SK-N-SH (cell line): ENCODE measurements around the gene PCDHGC5. TPM values are rescaled to one million over a fixed set of nuclear protein-coding genes. Genes with fewer than 3 reads are reported as not detected.

ENCODE experiments used
- CTCF ChIA-PET: fragments of 300-600, 350-600 bp; formaldehyde crosslinking; extraction: SDS; loops from one replicate; lab custom pipeline; 2021; lab: Yijun Ruan, JAX
- POLR2A ChIA-PET: fragments of 350-600 bp; sonication (Branson Sonifier 250); formaldehyde crosslinking; extraction: SDS; loops from one replicate; lab custom pipeline; 2020; ENCODE audit warnings: antibody characterized with exemption, inconsistent platforms; lab: Yijun Ruan, JAX
- DNase-seq: peaks from one replicate; pipeline ENCODE4 v3.0.0; 2012
- H2AFZ ChIP-seq: fragments of 200-600 bp; sonication (generic); 2 replicates; pipeline ENCODE4 v1.8.1; 2016; ENCODE audit warnings: antibody characterized with exemption, mild to moderate bottlenecking, low read depth
- H3F3A ChIP-seq: fragments of 200-600 bp; sonication (generic); replicated peaks from 2 replicates; pipeline ENCODE3; 2016; ENCODE audit warnings: antibody characterized with exemption, mild to moderate bottlenecking; ENCODE audit not compliant: insufficient read depth
- H3K27ac ChIP-seq, 2 experiments: fragments of 200-500 bp in 1 of 2; fragments of 200-600 bp in 1 of 2; sonication (Bioruptor generic) in 1 of 2; sonication (generic), shearing (Covaris generic) in 1 of 2; 2 replicates each; pipeline versions ENCODE4 v1.5.1 to v1.6.1; 2014 to 2016; ENCODE audit warnings: low read depth in 2 of 2, inconsistent platforms in 1 of 2, low read length in 1 of 2, mild to moderate bottlenecking in 1 of 2, mixed read lengths in 1 of 2
- H3K27me3 ChIP-seq: fragments of 200-600 bp; sonication (generic), shearing (Covaris generic); 2 replicates; pipeline ENCODE4 v1.6.1; 2016; ENCODE audit warnings: mixed run types; ENCODE audit not compliant: insufficient read depth
- H3K36me3 ChIP-seq, 2 experiments: fragments of 200-500 bp in 1 of 2; fragments of 200-600 bp in 1 of 2; sonication (Bioruptor generic) in 1 of 2; sonication (generic) in 1 of 2; replicated peaks in 1 of 2; 2 replicates each; pipeline versions ENCODE3 to v1.5.1; 2014 to 2016; ENCODE audit warnings: low read length in 1 of 2, mild to moderate bottlenecking in 1 of 2; ENCODE audit not compliant: insufficient read depth in 2 of 2, control insufficient read depth in 1 of 2
- H3K4me1 ChIP-seq, 2 experiments: fragments of 200-500 bp in 1 of 2; fragments of 200-600 bp in 1 of 2; sonication (Bioruptor generic) in 1 of 2; sonication (generic), shearing (Covaris generic) in 1 of 2; 2 replicates each; pipeline versions ENCODE4 v1.5.1 to v1.6.1; 2014 to 2016; ENCODE audit warnings: low read depth in 1 of 2, low read length in 1 of 2, mixed run types in 1 of 2; ENCODE audit not compliant: insufficient read depth in 2 of 2, control insufficient read depth in 1 of 2
- H3K4me2 ChIP-seq: fragments of 200-600 bp; sonication (generic), shearing (Covaris generic); 2 replicates; pipeline ENCODE4 v1.6.1; 2017; ENCODE audit warnings: mixed run types
- H3K4me3 ChIP-seq, 2 experiments: fragments of 200-500 bp in 1 of 2; fragments of 200-600 bp in 1 of 2; sonication (Bioruptor generic) in 1 of 2; sonication (generic), shearing (Covaris generic) in 1 of 2; 2 replicates each; pipeline versions ENCODE4 v1.5.1 to v1.8.1; 2014 to 2016; ENCODE audit warnings: low read depth in 2 of 2, inconsistent platforms in 1 of 2, low read length in 1 of 2, mild to moderate bottlenecking in 1 of 2, mixed read lengths in 1 of 2, moderate library complexity in 1 of 2
- H3K79me2 ChIP-seq: fragments of 200-600 bp; sonication (generic); 2 replicates; pipeline ENCODE4 v1.8.1; 2017; ENCODE audit warnings: mild to moderate bottlenecking; ENCODE audit not compliant: insufficient read depth
- H3K9ac ChIP-seq: fragments of 200-600 bp; sonication (generic); 2 replicates; pipeline ENCODE4 v1.6.1; 2017; ENCODE audit warnings: mixed run types
- H3K9me2 ChIP-seq: fragments of 200-600 bp; sonication (generic); 2 replicates; pipeline ENCODE4 v1.6.1; 2017; ENCODE audit warnings: mixed run types
- H3K9me3 ChIP-seq: fragments of 200-600 bp; sonication (generic); 2 replicates; pipeline ENCODE4 v1.6.1; 2017; ENCODE audit warnings: mixed run types, mild to moderate bottlenecking, moderate library complexity
- H4K20me1 ChIP-seq: fragments of 200-600 bp; sonication (generic); 2 replicates; pipeline ENCODE4 v1.6.1; 2017; ENCODE audit warnings: mild to moderate bottlenecking, mixed run types; ENCODE audit not compliant: insufficient read depth
- EP300 ChIP-seq, 2 experiments: IDR thresholded peaks; 2 replicates each; pipeline versions ENCODE4 v1.4.0 to v1.6.1; 2012; ENCODE audit warnings: borderline replicate concordance in 1 of 2, low read depth in 1 of 2, low read length in 1 of 2
- FOXJ3 ChIP-seq: sonication (generic); formaldehyde crosslinking; IDR thresholded peaks from 2 replicates; pipeline ENCODE4 v1.5.1; 2020; ENCODE audit warnings: mild to moderate bottlenecking, missing genetic modification reagents
- FOXM1 ChIP-seq: IDR thresholded peaks from 2 replicates; pipeline ENCODE4 v1.4.0; 2012; ENCODE audit warnings: low read depth, mild to moderate bottlenecking
- GATA2 ChIP-seq: sonication (generic); formaldehyde crosslinking; IDR thresholded peaks from 2 replicates; pipeline ENCODE4 v1.5.0; 2020; ENCODE audit warnings: mild to moderate bottlenecking, missing genetic modification reagents
- IRF3 ChIP-seq: fragments of 150-350 bp; IDR thresholded peaks from 2 replicates; pipeline ENCODE4 v1.6.1; 2016; ENCODE audit warnings: mild to moderate bottlenecking, low read depth, low read length
- MEF2A ChIP-seq: IDR thresholded peaks from 2 replicates; pipeline ENCODE4 v1.4.0; 2012; ENCODE audit warnings: low read depth, borderline replicate concordance
- MXI1 ChIP-seq: IDR thresholded peaks from 2 replicates; pipeline ENCODE4 v1.6.1; 2012; ENCODE audit warnings: mild to moderate bottlenecking, low read depth, low read length, improper control_type of control experiment
- NRF1 ChIP-seq: IDR thresholded peaks from 2 replicates; pipeline ENCODE4 v1.6.1; 2012; ENCODE audit warnings: low read depth, mild to moderate bottlenecking, low read length
- POLR2AphosphoS5 ChIP-seq: IDR thresholded peaks from 2 replicates; pipeline ENCODE4 v1.6.1; 2012; ENCODE audit warnings: low read depth, low read length
- RAD21 ChIP-seq: IDR thresholded peaks from 2 replicates; pipeline ENCODE4 v1.6.1; 2012; ENCODE audit warnings: mild to moderate bottlenecking, low read length
- REST ChIP-seq: IDR thresholded peaks from 2 replicates; pipeline ENCODE4 v1.6.1; 2012; ENCODE audit warnings: mild to moderate bottlenecking, low read depth, low read length, moderate library complexity
- SIN3A ChIP-seq: IDR thresholded peaks from 2 replicates; pipeline ENCODE4 v1.6.1; 2012; ENCODE audit warnings: low read depth, mild to moderate bottlenecking, low read length, moderate library complexity, borderline replicate concordance
- TEAD4 ChIP-seq: IDR thresholded peaks from 2 replicates; pipeline ENCODE4 v1.4.0; 2012; ENCODE audit warnings: mild to moderate bottlenecking, borderline replicate concordance; ENCODE audit not compliant: insufficient read depth
- YY1 ChIP-seq: IDR thresholded peaks from 2 replicates; pipeline ENCODE4 v1.4.0; 2012; ENCODE audit warnings: low read depth, mild to moderate bottlenecking
- WGBS: methylation state at CpG from one replicate; pipeline ENCODE4 v1.1.6; 2017; ENCODE audit warnings: low lambda C conversion rate; 5-methylcytosine and 5-hydroxymethylcytosine counted together
- polyA plus RNA-seq, 3 experiments: library from polyadenylated mRNA; depleted of rRNA; stranded (reverse); fragments of >200 nt; gene quantifications; 2 replicates each; pipeline ENCODE4 v1.2.3, GENCODE V29; 2012
- TF ChIP-seq, protein P1 (sequence below): IDR thresholded peaks from 2 replicates; pipeline ENCODE4 v1.4.0; 2012; ENCODE audit warnings: low read depth, borderline replicate concordance
- TF ChIP-seq, protein P2 (sequence below): IDR thresholded peaks from 2 replicates; pipeline ENCODE4 v1.4.0; 2012; ENCODE audit warnings: low read depth

The PCDHGC5 gene
- polyA plus RNA-seq, 1 of the 3 experiments (the other 2 are of a cell fraction) = 2.0 TPM

- Histone ChIP-seq H3K9ac (no peak overlapping the region), H3K4me1 (peaks cover 53 to 77% of the 10 kb centered on the region in 2 experiments), H3F3A (peaks cover 54% of the 10 kb centered on the region), H3K36me3 (peaks cover 28 to 31% of the 10 kb centered on the region in 2 experiments), H3K79me2 (peaks cover 14% of the 10 kb centered on the region), H3K4me2 (0 out of 2 replicates have a peak overlapping the region, but pooled peaks have one; percentile 22), H2AFZ (no peak overlapping the region), H4K20me1 (no peaks in the 10 kb centered on the region), H3K9me3 (no peaks in the 10 kb centered on the region)
- CTCF ChIA-PET = interaction anchor here (1.2 to 10.1 kb wide), 8 partner anchors 10 to 198 kb away, joined by 3 to 113 read pairs (median 4); partner anchors contain the start of genes PCDHGA10, PCDHGB7, PCDHGC3 and TAF7
- DNase-seq = no peak
- TF ChIP-seq SIN3A = no peak
- TF ChIP-seq NRF1 = no peak
- TF ChIP-seq, all 33 proteins: peak for 0
- Histone ChIP-seq H3K27ac (peak overlapping the region; percentile 99 to 100), H3K27me3 (no peaks in the 10 kb centered on the region), H3K4me3 (no peak overlapping the region), H3K9me2 (no peaks in the 10 kb centered on the region)
- 100% methylated on average over 1 of the region's 1 CpG for WGBS
- POLR2A ChIA-PET = interaction anchor here (0.6 to 1.5 kb wide), 2 partner anchors 10 to 11 kb away, joined by 3 to 13 read pairs; no protein-coding TSS in a partner anchor
Measured at GRCh38 chr5:141518618-141519015, 29.7 kb downstream of the PCDHGC5 start.

- POLR2A ChIA-PET = no interaction called here
- Histone ChIP-seq H2AFZ (no peak overlapping the region), H3K27me3 (no peaks in the 10 kb centered on the region), H3K36me3 (peaks cover 31 to 34% of the 10 kb centered on the region in 2 experiments), H3K4me2 (peak overlapping the region; percentile 53; the same call in 1 of the 2 replicates), H3K27ac (peak overlapping the region; percentile 75 to 99), H4K20me1 (no peaks in the 10 kb centered on the region), H3F3A (peaks cover 48% of the 10 kb centered on the region), H3K9me2 (no peaks in the 10 kb centered on the region), H3K79me2 (peaks cover 22% of the 10 kb centered on the region), H3K4me3 (no peak overlapping the region), H3K4me1 (peaks cover 52 to 75% of the 10 kb centered on the region in 2 experiments), H3K9ac (no peak overlapping the region; the same call in 1 of the 2 replicates), H3K9me3 (no peaks in the 10 kb centered on the region)
- WGBS = 100% methylated on average over 3 of the region's 3 CpGs
- no peak for DNase-seq
- CTCF ChIA-PET = interaction anchor here (0.6 to 13.1 kb wide), 6 partner anchors 11 to 435 kb away, joined by 3 to 191 read pairs (median 6); partner anchors contain the start of genes PCDHGC3 and TAF7
- TF ChIP-seq GATA2 (CRISPR knock-in tag) = no peak
- no peak for TF ChIP-seq SIN3A
- TF ChIP-seq FOXJ3 (CRISPR knock-in tag) = no peak
- TF ChIP-seq RAD21 = no peak
- no peak for TF ChIP-seq REST
- TF ChIP-seq FOXM1 = no peak
- TF ChIP-seq POLR2AphosphoS5 = no peak
- TF ChIP-seq TEAD4 = no peak
- TF ChIP-seq IRF3 = no peak
- TF ChIP-seq, protein P1, sequence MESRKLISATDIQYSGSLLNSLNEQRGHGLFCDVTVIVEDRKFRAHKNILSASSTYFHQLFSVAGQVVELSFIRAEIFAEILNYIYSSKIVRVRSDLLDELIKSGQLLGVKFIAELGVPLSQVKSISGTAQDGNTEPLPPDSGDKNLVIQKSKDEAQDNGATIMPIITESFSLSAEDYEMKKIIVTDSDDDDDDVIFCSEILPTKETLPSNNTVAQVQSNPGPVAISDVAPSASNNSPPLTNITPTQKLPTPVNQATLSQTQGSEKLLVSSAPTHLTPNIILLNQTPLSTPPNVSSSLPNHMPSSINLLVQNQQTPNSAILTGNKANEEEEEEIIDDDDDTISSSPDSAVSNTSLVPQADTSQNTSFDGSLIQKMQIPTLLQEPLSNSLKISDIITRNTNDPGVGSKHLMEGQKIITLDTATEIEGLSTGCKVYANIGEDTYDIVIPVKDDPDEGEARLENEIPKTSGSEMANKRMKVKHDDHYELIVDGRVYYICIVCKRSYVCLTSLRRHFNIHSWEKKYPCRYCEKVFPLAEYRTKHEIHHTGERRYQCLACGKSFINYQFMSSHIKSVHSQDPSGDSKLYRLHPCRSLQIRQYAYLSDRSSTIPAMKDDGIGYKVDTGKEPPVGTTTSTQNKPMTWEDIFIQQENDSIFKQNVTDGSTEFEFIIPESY = no peak
- TF ChIP-seq YY1 = no peak
- TF ChIP-seq NRF1 = no peak
- TF ChIP-seq, protein P2, sequence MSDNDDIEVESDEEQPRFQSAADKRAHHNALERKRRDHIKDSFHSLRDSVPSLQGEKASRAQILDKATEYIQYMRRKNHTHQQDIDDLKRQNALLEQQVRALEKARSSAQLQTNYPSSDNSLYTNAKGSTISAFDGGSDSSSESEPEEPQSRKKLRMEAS = no peak
- no peak for TF ChIP-seq EP300 (IDR thresholded peaks at IDR 0.05; ENCODE audit: borderline replicate concordance in 1 of 2, low read depth in 1 of 2, low read length in 1 of 2)
- no peak for TF ChIP-seq MEF2A
- no peak for TF ChIP-seq MXI1
Measured at GRCh38 chr5:141519605-141520565, 31.0 kb downstream of the PCDHGC5 start.
